Left lung (tissue), 10 donors: ENCODE data around the gene PDE4D. TPM values are rescaled to one million over a fixed set of nuclear protein-coding genes. Genes with fewer than 3 reads are reported as not detected.

Experiments
- ATAC-seq: fragments of 200-7000 bp; cut with Tn5 transposase; one replicate; pipeline ENCODE4 v1.9.1; 2020; ENCODE audit warnings: moderate library complexity
- DNase-seq, 4 donors: peaks; one replicate each; pipeline ENCODE4 v3.0.0-alpha.2; 2013 to 2020
- H3K27ac ChIP-seq, 2 donors: fragments of 200-600 bp; sonication (generic) in 1 of 2; one replicate each; pipeline versions ENCODE4 v1.5.0 to v1.8.0; 2020 to 2021
- H3K27me3 ChIP-seq, 2 donors: fragments of 200-600 bp; sonication (generic) in 1 of 2; one replicate each; pipeline versions ENCODE4 v1.5.0 to v1.8.0; 2020 to 2021
- H3K36me3 ChIP-seq, 2 donors: fragments of 200-600 bp; sonication (generic) in 1 of 2; one replicate each; pipeline versions ENCODE4 v1.5.0 to v1.8.0; 2020 to 2021
- H3K4me1 ChIP-seq, 2 donors: fragments of 200-600 bp; one replicate each; pipeline ENCODE4 v1.8.0; 2021
- H3K4me3 ChIP-seq, 2 donors: fragments of 200-600 bp; sonication (generic) in 1 of 2; one replicate each; pipeline versions ENCODE4 v1.5.0 to v1.8.0; 2020 to 2021; ENCODE audit warnings: mild to moderate bottlenecking in 1 of 2
- H3K9me3 ChIP-seq, 2 donors: fragments of 200-600 bp; sonication (generic) in 1 of 2; one replicate each; pipeline versions ENCODE4 v1.5.0 to v1.8.0; 2020 to 2021
- CTCF ChIP-seq, 2 donors: fragments of 200-600 bp; sonication (generic) in 1 of 2; IDR thresholded peaks; one replicate each; pipeline versions ENCODE4 v1.5.0 to v1.8.0; 2021; ENCODE audit warnings: antibody characterized with exemption in 2 of 2
- intact Hi-C, 2 donors: fragments of 100-400 bp; cut with DNase I; formaldehyde crosslinking; loops; one replicate each; pipeline versions ENCODE4 v1.11.2 to v1.14.2; 2022
- polyA plus RNA-seq, 6 donors: library from polyadenylated mRNA; unstranded; fragments of 120-200 nt; gene quantifications; one replicate each; pipeline ENCODE4 v1.2.1, GENCODE V29; 2013; ENCODE audit not compliant: insufficient read length in 6 of 6
- total RNA-seq, 2 donors: library from RNA; stranded (reverse); fragmentation: NEBNext Ultra II Directional; extraction: Animal tissue kit (Norgen Biotek cat#: 25700); gene quantifications; one replicate each; pipeline ENCODE4 v1.2.1, GENCODE V29; 2021
- donor health status: DM: no; HTN: yes; CAD: no.
- donor health status: DM: no; HTN: no; CAD: no.

PDE4D gene
- total and polyA plus RNA-seq, 8 donors: 21.4 to 57.1 (median 25.4) TPM

GRCh38 chr5:59725392-59725767, 168.1 kb downstream of the PDE4D start:
- no peak for ATAC-seq

GRCh38 chr5:59724482-59725391, 168.8 kb downstream of the PDE4D start:
- no peak overlapping the region for H3K27ac ChIP-seq
- H3K36me3 ChIP-seq: no peaks in the 10 kb centered on the region
- DNase-seq: no peak
- intact Hi-C loops: no loop called here
- TF ChIP-seq CTCF (IDR thresholded peaks at IDR 0.05): peak; percentile 46 to 62
- H3K4me1 ChIP-seq: no peaks in the 10 kb centered on the region
- H3K9me3 ChIP-seq: no peaks in the 10 kb centered on the region
- no peaks in the 10 kb centered on the region for H3K27me3 ChIP-seq
- peak; percentile 93 for ATAC-seq
- no peak overlapping the region for H3K4me3 ChIP-seq

More at GRCh38 chr5:59725392-59725767, 168.1 kb downstream of the PDE4D start:
- DNase-seq: no peak
- intact Hi-C loops: no loop called here
- no peak for TF ChIP-seq CTCF (IDR thresholded peaks at IDR 0.05)
- no peak overlapping the region for H3K27ac ChIP-seq
- H3K27me3 ChIP-seq: no peaks in the 10 kb centered on the region
- H3K4me3 ChIP-seq: no peak overlapping the region
- no peaks in the 10 kb centered on the region for H3K9me3 ChIP-seq
- no peaks in the 10 kb centered on the region for H3K36me3 ChIP-seq
- H3K4me1 ChIP-seq: no peaks in the 10 kb centered on the region

- intact Hi-C loops: no loop called here
- no peaks in the 10 kb centered on the region for H3K9me3 ChIP-seq
- DNase-seq (no peak), ATAC-seq (no peak)
- H3K4me3 ChIP-seq: no peak overlapping the region
- H3K27me3 ChIP-seq: no peaks in the 10 kb centered on the region
- no peaks in the 10 kb centered on the region for H3K4me1 ChIP-seq
- H3K36me3 ChIP-seq: no peaks in the 10 kb centered on the region
- no peak for TF ChIP-seq CTCF (IDR thresholded peaks at IDR 0.05)
- no peak overlapping the region for H3K27ac ChIP-seq
Observed at GRCh38 chr5:59722874-59723273, 170.7 kb downstream of the PDE4D start.

GRCh38 chr5:59721741-59722140, 171.8 kb downstream of the PDE4D start:
- Histone ChIP-seq H3K27me3 (no peaks in the 10 kb centered on the region), H3K4me3 (no peak overlapping the region), H3K36me3 (no peaks in the 10 kb centered on the region), H3K4me1 (no peaks in the 10 kb centered on the region), H3K27ac (no peak overlapping the region), H3K9me3 (no peaks in the 10 kb centered on the region)
- no peak for TF ChIP-seq CTCF (IDR thresholded peaks at IDR 0.05)
- intact Hi-C loops: no loop called here
- DNase-seq: no peak
- ATAC-seq: no peak

- Histone ChIP-seq H3K27ac (no peak overlapping the region), H3K36me3 (no peaks in the 10 kb centered on the region), H3K4me1 (no peaks in the 10 kb centered on the region), H3K27me3 (no peaks in the 10 kb centered on the region), H3K9me3 (no peaks in the 10 kb centered on the region), H3K4me3 (no peak overlapping the region)
- no peak for ATAC-seq
- intact Hi-C loops: no loop called here
- no peak for DNase-seq
- no peak for TF ChIP-seq CTCF (IDR thresholded peaks at IDR 0.05)
Observed at GRCh38 chr5:59720063-59720462, 173.5 kb downstream of the PDE4D start.
